AG04449 (cell line): ENCODE measurements around the gene ATXN10.
"Not testable (repeated sequence)": the region's sequence is repeated elsewhere in the genome, so short reads cannot be mapped to it uniquely, and the experiment has no call there.

Experiments used
- CTCF ChIA-PET: fragments of 350-600 bp; formaldehyde crosslinking; extraction: SDS; loops from one replicate; lab custom pipeline; 2021; ENCODE audit warnings: antibody characterized with exemption; lab: Yijun Ruan, JAX
- POLR2A ChIA-PET: fragments of 400-600, 350-600 bp; formaldehyde crosslinking; extraction: SDS; loops from one replicate; lab custom pipeline; 2020; ENCODE audit warnings: antibody characterized with exemption, inconsistent platforms; lab: Yijun Ruan, JAX
- DNase-seq: peaks from one replicate; pipeline ENCODE4 v3.0.0-alpha.2; 2010; ENCODE audit warnings: low read depth, low spot score
- H3K4me3 ChIP-seq: 2 replicates; pipeline ENCODE4 v1.5.1; 2011; ENCODE audit warnings: low read depth, mild to moderate bottlenecking, control low read depth, low read length
- TF ChIP-seq, protein P1 (sequence below): IDR thresholded peaks from one replicate; pipeline ENCODE4 v1.5.1; 2011; ENCODE audit warnings: mild to moderate bottlenecking, moderate library complexity, low read length, control low read depth, inconsistent platforms; ENCODE audit not compliant: insufficient read depth; ENCODE audit errors: missing control alignments

ATXN10 gene

DNA sequence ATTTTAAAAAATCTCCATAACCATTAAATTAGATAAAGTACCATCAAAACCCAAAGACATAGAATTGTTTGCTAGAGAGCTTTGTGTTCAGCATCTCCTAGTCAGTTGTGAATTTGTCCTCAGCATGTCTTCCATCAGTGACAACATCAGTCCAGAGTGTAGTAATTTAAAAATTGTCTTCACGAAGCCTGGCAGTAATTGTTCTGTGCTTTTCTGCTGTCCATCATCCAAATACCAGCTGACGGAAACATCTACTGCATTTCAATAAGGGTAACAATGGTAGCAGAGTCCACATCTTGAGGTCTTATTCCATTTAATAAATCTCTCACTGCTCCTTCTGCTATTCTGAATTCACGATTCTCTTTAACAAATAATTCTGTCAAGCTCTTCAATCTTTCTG lies 121.5 kb downstream of the ATXN10 start:
- H3K4me3 ChIP-seq, result no peak overlapping the region
- POLR2A ChIA-PET, result no interaction called here
- TF ChIP-seq, protein P1, sequence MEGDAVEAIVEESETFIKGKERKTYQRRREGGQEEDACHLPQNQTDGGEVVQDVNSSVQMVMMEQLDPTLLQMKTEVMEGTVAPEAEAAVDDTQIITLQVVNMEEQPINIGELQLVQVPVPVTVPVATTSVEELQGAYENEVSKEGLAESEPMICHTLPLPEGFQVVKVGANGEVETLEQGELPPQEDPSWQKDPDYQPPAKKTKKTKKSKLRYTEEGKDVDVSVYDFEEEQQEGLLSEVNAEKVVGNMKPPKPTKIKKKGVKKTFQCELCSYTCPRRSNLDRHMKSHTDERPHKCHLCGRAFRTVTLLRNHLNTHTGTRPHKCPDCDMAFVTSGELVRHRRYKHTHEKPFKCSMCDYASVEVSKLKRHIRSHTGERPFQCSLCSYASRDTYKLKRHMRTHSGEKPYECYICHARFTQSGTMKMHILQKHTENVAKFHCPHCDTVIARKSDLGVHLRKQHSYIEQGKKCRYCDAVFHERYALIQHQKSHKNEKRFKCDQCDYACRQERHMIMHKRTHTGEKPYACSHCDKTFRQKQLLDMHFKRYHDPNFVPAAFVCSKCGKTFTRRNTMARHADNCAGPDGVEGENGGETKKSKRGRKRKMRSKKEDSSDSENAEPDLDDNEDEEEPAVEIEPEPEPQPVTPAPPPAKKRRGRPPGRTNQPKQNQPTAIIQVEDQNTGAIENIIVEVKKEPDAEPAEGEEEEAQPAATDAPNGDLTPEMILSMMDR, result no peak
- no peak for DNase-seq
- CTCF ChIA-PET, result interaction anchor here (1.2 to 1.7 kb wide), 3 partner anchors 12 to 148 kb away, joined by 3 to 4 read pairs (median 3); no protein-coding TSS in a partner anchor

DNA sequence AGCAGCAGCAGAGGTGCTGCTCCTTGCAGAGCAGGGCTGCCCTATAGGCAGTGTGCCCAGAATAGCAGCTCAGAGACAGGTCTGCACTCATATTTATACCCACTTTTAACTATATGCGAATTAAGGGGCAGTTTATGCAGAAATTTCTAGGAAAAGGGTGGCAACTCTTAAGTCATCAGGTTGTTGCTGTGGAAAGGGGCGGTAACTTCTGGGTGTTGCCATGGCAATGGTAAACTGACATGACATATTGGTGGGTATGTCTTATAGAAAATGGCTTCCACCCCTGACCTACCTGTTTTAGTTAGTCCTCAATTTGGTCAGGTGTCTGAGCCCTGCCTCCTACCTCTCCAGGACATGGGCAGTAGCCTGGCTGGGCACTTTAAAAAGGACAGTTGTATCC lies 122.3 kb downstream of the ATXN10 start:
- CTCF ChIA-PET, result no interaction called here
- TF ChIP-seq, protein P1, result no peak
- POLR2A ChIA-PET, result no interaction called here
- no peak for DNase-seq
- H3K4me3 ChIP-seq, result no peak overlapping the region

DNA sequence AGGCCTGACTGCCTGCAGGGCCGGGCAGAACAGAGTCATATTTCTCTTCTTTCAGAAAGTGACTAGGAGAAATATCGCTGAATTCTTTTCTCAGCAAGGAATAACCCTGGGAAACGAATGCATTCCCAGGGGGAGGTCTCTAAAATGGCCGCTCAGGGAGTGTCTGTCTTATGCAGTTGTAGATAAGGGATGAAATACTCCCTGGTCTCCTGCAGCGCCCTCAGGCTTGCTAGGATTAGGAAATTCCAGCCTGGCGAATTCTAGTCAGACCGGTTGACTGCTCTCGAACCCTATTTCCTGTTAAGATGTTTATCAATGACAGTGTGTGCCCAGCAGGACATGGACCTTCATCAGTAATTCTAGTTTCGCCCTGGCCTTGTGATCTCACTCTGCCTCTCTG lies 124.4 kb downstream of the ATXN10 start:
- POLR2A ChIA-PET, DNase-seq, CTCF ChIA-PET, H3K4me3 ChIP-seq: not testable (repeated sequence)

DNA sequence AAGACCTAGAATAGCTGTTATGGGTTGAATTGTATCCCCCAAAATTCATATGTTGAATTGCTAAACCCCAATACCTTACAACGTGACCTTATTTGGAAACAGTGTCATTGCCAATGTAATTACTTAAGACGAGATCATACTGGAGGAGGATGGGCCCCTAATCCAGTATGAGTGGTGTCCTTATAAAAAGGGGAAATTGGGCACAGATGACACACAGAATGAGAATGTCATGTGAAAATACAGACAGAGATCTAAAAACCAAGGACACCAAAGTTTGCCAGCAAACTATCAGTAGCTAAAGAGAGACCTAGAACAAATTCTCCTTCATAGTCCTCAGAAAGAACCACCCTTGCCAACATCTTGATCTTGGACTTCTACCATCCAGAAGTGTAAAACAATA lies 127.7 kb downstream of the ATXN10 start:
- no peak for DNase-seq
- H3K4me3 ChIP-seq, result no peak overlapping the region
- ChIA-PET CTCF (interaction anchor here (0.7 kb wide), 1 partner anchor 9 kb away, joined by 3 read pairs; no protein-coding TSS in a partner anchor), POLR2A (no interaction called here)
- TF ChIP-seq, protein P1, result no peak

DNA sequence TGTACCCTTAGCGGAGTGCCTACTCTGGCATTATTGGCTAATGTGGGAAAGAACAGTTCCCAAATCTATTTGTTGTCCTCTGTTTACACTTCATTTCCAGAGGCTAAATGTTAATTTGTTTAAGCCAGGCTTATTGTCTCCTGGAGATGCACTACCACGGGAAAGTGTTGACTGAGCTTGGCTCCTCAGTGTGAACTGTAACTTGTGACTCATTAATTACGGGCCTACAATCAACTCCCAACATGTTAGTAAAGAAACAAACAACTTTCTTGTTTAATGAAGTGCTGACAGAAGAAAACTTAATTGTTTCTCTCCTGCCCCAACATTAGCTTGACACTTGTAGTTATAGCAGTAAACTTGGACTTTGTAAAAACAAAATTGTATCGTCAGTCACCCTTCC lies 130.4 kb downstream of the ATXN10 start:
- no peak for DNase-seq
- TF ChIP-seq, protein P1, result no peak
- ChIA-PET CTCF (interaction anchor here (1.0 kb wide), 1 partner anchor 12 kb away, joined by 3 read pairs; no protein-coding TSS in a partner anchor), POLR2A (no interaction called here)
- no peak overlapping the region for H3K4me3 ChIP-seq

DNA sequence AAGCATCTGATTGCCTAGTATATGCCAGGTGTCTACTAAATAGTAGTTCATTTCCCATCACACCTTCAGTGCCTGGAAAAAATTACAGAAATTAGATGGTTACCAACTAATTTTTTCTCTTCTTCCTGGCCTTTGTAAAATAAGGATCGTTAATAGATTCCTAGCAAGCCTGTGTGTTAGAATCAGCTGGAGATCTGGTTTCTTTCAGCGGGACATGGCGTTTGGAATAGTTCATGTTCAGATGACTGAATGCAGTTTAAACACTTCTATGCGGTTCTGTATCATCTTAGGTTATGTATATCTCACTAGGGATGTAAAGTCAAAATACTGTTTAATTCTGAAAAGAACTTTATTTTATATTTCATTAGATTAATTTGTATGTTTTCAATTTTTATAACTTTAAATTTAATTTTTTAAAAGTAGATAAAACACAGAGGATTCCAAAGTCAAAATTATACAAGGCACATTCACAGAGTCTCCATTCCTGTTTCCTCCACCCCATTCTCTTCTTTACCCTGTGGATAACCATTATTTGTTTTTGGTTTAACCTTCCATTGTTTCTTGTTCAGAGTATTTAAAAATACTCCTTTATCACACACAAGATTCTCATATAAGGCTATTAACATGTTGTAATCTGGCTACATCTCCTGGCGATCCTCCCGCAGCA lies 132.8 kb downstream of the ATXN10 start:
- ChIA-PET POLR2A (no interaction called here), CTCF (interaction anchor here (1.0 kb wide), 2 partner anchors 12 to 174 kb away, joined by 3 read pairs; no protein-coding TSS in a partner anchor)
- TF ChIP-seq, protein P1, result no peak
- H3K4me3 ChIP-seq, result no peak overlapping the region
- no peak for DNase-seq

DNA sequence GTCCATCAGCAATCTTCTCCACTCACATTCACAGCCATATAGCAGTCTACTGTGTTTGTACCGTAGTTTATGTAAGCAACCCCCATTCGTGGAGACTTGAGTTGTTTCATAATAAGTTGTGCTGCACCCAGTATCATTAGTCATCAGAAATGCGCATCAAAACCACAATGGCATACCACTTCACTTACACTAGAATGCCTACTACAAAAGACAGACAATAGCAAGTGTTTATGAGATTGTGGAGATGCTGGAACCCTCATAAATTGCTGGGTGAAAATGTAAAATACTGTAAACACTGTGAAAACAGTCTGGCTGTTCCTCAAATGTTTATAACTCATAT lies 133.3 kb downstream of the ATXN10 start:
- ChIA-PET CTCF (no interaction called here), POLR2A (no interaction called here)
- H3K4me3 ChIP-seq, result no peak overlapping the region
- DNase-seq, result peak; percentile 94
- TF ChIP-seq, protein P1, result no peak
